Measurements from ENCODE around the gene ZFAND6.

The ZFAND6 gene

DNA sequence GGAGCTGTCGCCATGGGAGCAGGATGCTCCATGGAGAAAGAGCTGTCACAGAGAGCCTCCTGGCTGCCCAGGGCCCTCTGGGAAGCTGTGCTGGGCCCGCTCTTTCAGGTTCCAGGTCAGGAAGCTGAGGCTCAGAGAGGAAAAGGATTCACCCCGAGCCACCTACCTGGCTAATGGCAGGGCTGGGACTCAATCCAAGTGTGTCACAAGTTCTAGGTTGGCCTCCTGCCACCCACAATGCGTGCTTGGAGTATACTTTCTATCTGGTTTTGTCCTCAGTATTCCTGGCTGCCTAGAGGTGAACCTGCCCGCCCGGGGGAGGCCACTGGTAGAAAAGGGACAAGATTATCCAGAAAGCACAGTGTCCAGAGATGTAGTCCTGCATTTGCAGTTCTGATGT lies 117.0 kb downstream of the ZFAND6 start:
- peaks cover 0 to 60% (median 36%) of the 10 kb centered on the region in 4 donors for H3K4me1 ChIP-seq
- no peak for TF ChIP-seq CTCF (IDR thresholded peaks at IDR 0.05)
- peaks cover 5 to 46% (median 7%) of the 10 kb centered on the region in 3 donors for H3K36me3 ChIP-seq
- intact Hi-C loops (cut with DNase I; ENCODE audit: low total_unique reads) = loop anchor here (10.0 kb wide), 1 partner anchor 252 kb away; no protein-coding TSS in a partner anchor
- no peak overlapping the region for H3K4me3 ChIP-seq
- no peaks in the 10 kb centered on the region for H3K9me3 ChIP-seq
- no peak for DNase-seq
- peak overlapping the region; percentile 92 for H3K27ac ChIP-seq
- no peaks in the 10 kb centered on the region for H3K27me3 ChIP-seq

DNA sequence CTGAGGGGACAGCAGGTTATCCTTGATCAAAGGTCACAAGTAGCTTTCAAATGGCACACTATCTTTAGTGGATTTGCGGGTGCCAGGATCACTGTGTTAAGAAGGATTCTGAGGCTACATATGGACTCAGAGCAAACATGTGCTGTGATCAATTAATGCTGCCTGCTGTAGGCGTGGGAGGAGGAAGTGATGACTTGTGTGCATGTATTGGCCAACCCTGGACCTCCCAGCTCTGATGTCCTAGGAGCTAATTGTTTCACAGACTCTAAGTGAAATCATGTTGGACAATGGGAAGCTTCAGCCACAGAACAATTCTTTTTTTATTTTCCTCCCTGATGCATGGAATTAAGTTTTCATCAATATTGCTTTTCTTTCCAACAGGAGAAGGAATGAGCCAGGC lies 117.7 kb downstream of the ZFAND6 start:
- H3K9me3 ChIP-seq = no peaks in the 10 kb centered on the region
- intact Hi-C loops (cut with DNase I; ENCODE audit: low total_unique reads) = loop anchor here (10.0 kb wide), 1 partner anchor 252 kb away; no protein-coding TSS in a partner anchor
- no peak for DNase-seq
- H3K4me3 ChIP-seq = no peak overlapping the region
- peak overlapping the region in 1 of 2 donors; percentile 92 for H3K27ac ChIP-seq
- H3K36me3 ChIP-seq = peaks cover 7 to 53% (median 12%) of the 10 kb centered on the region in 3 donors
- TF ChIP-seq CTCF (IDR thresholded peaks at IDR 0.05) = no peak
- H3K4me1 ChIP-seq = peaks cover 0 to 61% (median 36%) of the 10 kb centered on the region in 4 donors
- no peaks in the 10 kb centered on the region for H3K27me3 ChIP-seq

DNA sequence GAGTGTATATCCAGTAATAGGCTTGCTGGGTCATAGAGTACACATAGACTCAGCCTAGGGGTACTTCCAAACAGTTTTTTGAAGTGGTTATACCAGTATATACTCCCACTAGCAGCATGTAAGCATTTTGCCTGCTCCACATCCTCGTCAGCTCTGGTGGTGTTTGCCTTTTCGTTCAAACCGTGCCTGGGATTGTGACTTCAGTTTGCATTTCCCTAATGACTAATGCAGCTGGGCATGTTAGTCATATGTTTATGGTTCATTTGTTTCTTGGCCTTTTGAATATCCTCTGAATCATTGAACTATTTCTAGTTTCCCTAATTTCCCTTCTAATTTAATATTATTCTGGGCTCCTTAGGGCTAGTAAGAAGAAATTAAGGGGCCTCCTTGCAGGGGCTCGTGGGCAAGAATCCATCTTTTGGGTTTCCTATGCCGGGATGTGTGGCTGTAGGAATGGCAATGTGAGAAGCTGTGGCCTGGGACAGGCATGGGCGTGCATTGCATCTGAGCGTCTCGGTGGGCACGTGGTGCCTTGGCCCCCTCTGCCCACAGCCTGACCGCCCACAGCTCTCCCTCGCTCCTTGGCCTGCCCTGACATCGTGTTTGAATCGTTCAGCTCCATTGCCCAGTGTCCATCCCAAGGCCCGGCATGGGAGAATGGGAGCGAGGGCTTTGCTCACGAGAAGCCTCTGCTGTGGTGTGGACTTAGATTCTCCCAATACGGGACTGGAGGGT lies 119.7 kb downstream of the ZFAND6 start:
- H3K4me3 ChIP-seq = no peak overlapping the region

GRCh38 chr15:80179935-80180334 lies 120.5 kb downstream of the ZFAND6 start:
- Histone ChIP-seq H3K4me1 (peaks cover 0 to 47% (median 11%) of the 10 kb centered on the region in 4 donors), H3K36me3 (peaks cover 7 to 77% (median 23%) of the 10 kb centered on the region in 3 donors), H3K9me3 (no peaks in the 10 kb centered on the region), H3K27ac (peak overlapping the region; percentile 75 to 78), H3K27me3 (no peaks in the 10 kb centered on the region), H3K4me3 (no peak overlapping the region)
- no peak for DNase-seq
- no peak for TF ChIP-seq CTCF (IDR thresholded peaks at IDR 0.05)
- intact Hi-C loops (cut with DNase I; ENCODE audit: low total_unique reads) = loop anchor here (10.0 kb wide), 1 partner anchor 255 kb away; no protein-coding TSS in a partner anchor

More for the DNA sequence above, 119.7 kb downstream of the ZFAND6 start:
- Histone ChIP-seq H3K36me3 (peaks cover 7 to 71% (median 16%) of the 10 kb centered on the region in 3 donors), H3K27ac (peak overlapping the region; percentile 75 to 78), H3K4me1 (peaks cover 0 to 54% (median 18%) of the 10 kb centered on the region in 4 donors), H3K27me3 (no peaks in the 10 kb centered on the region), H3K9me3 (no peaks in the 10 kb centered on the region)
- intact Hi-C loops (cut with DNase I; ENCODE audit: low total_unique reads) = loop anchor here (10.0 kb wide), 1 partner anchor 254 kb away; no protein-coding TSS in a partner anchor
- TF ChIP-seq CTCF (IDR thresholded peaks at IDR 0.05) = no peak
- DNase-seq = no peak

DNA sequence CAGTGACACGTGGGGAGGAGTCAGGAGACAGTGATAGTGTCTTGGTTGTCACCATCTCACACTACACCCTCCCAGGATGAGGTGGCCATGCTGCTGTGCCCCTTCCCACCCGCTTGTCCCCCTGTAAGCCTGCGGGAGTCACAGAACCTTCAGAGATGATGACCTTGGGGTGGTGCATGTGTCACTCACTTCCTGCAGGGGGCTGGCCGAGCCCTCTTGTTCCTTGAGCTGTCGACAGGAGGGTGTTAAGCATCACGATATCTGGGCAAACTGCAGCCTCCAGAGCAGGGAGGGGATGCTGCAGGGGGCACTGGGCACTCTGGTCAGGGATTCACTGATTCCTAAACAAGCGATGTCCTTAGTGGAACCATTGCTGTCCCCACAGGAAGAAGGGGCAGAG lies 121.0 kb downstream of the ZFAND6 start:
- no peak for DNase-seq
- Histone ChIP-seq H3K27ac (peak overlapping the region; percentile 75 to 78), H3K4me3 (no peak overlapping the region), H3K27me3 (no peaks in the 10 kb centered on the region), H3K4me1 (peaks cover 0 to 41% (median 6%) of the 10 kb centered on the region in 4 donors), H3K36me3 (peaks cover 7 to 77% (median 28%) of the 10 kb centered on the region in 3 donors), H3K9me3 (no peaks in the 10 kb centered on the region)
- TF ChIP-seq CTCF (IDR thresholded peaks at IDR 0.05) = no peak
- intact Hi-C loops (cut with DNase I; ENCODE audit: low total_unique reads) = no loop called here

All from tibial artery (tissue), 4 donors.